ENCODE data around the gene ELF1.
A peak's percentile ranks its signal among the peaks of the same experiment; 100 is the strongest.

The ELF1 gene

DNA sequence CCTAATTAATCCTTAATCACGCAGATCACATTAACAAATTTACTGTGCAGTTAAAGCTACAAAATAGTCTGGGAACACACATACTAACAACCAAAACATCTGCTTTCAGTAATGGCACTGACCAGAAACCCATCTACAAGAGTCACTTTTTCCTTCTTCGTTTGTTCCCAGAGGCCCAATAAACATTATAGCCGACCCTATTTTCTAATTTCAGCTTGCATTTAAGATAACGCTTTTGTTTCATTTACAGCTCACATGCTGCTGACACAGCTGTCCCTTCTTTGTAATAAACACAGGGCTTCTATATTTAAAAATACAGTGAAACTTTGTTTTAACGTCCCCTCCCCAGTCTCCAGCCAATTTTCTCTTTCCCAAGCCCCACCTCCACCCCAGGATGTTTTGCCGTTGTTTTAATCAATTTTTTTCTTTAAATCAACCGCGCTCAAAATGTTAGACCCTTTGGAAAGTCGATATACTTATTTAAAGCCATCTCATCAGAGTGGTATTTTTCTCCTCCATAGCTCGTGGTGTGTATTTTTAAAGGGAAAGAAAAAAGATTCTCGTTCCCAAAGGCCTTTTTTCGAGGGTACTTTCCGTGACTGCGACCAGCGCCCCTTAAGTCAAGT is 40.5 kb upstream of the ELF1 start:
- Histone ChIP-seq H2BK15ac (ENCODE audit: low read length) (peak overlapping the region; percentile 58), H3K4me2 (ENCODE audit: insufficient read depth, low read length, poor library complexity, severe bottlenecking) (peak overlapping the region; percentile 66), H3K4me3 (ENCODE audit: low read length in 2 of 2) (peak overlapping the region; percentile 82 to 95), H3K36me3 (replicated peaks in 1 of 2; ENCODE audit: control insufficient read depth in 2 of 2, insufficient read depth in 2 of 2, low read length in 2 of 2) (peaks cover 0 to 16% of the 10 kb centered on the region in 2 donors), H2AFZ (ENCODE audit: low read length) (peak overlapping the region; percentile 96), H2AK5ac (ENCODE audit: low read depth, low read length) (no peak overlapping the region), H3K14ac (ENCODE audit: low read length) (no peak overlapping the region), H3K27me3 (ENCODE audit: control insufficient read depth in 3 of 3, insufficient read depth in 3 of 3, low read depth in 1 of 3, low read length in 3 of 3) (no peaks in the 10 kb centered on the region), H2BK12ac (ENCODE audit: low read length) (no peak overlapping the region), H3K9me3 (replicated peaks in 1 of 2; ENCODE audit: control insufficient read depth in 2 of 2, insufficient read depth in 1 of 2, low read depth in 1 of 2, low read length in 2 of 2) (no peaks in the 10 kb centered on the region), H3K27ac (replicated peaks; ENCODE audit: low read length) (peak overlapping the region; percentile 96), H2BK5ac (ENCODE audit: low read length) (peak overlapping the region; percentile 92), H4K91ac (ENCODE audit: low read depth, low read length, poor library complexity) (no peak overlapping the region), H3K79me1 (ENCODE audit: low read depth, low read length) (no peaks in the 10 kb centered on the region), H3K4me1 (ENCODE audit: control insufficient read depth in 2 of 2, insufficient read depth in 1 of 2, low read depth in 1 of 2, low read length in 2 of 2) (peaks cover 1 to 3% of the 10 kb centered on the region in 2 donors), H4K8ac (ENCODE audit: low read depth, low read length) (peak overlapping the region; percentile 92), H2BK120ac (ENCODE audit: low read depth, low read length) (no peak overlapping the region), H3K18ac (ENCODE audit: low read length) (peak overlapping the region; percentile 99), H3K4ac (ENCODE audit: low read length) (no peak overlapping the region), H3K23ac (ENCODE audit: low read depth, low read length, poor library complexity) (no peak overlapping the region), H3K9ac (ENCODE audit: low read depth, low read length, poor library complexity) (no peak overlapping the region)
- WGBS, 2 donors (ENCODE audit: extremely low coverage in 2 of 2, insufficient read length in 2 of 2, insufficient replicate concordance in 1 of 2): no CpG with 5 or more reads among the region's 15 CpGs
- DNase-seq (ENCODE audit: low spot score): no peak

DNA sequence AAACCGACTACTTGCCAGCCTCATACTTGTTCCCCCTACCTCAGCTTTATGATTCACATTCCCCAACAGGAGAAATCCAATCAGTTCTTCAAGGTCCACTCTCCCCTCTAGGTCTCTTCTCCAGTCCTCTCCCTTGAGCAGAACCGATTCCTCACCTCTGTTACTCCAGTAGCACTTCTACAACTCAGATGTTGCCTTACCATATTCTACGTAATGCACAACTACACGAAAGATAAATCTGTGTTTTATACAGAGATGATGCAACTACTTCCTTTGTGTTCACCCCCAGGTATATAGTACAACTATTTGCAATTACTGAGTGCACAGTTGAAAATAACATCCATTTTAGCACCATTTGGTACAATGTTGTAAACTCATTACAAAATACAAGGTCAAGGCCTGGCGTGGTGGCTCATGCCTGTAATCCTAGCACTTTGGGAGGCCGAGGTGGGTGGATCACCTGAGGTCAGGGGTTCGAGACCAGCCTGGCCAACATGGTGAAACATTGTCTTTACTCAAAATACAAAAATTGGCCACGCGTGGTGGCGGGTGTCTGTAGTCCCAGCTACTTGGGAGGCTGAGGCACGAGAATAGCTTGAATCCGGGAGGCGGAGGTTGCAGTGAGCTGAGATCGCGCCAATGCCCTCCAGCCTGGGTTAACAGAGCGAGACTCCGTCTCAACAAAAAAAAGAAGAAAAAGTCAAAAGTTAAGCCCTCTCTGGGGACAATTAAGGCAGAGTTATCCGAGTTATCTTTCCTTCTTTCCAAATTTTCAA is 39.4 kb upstream of the ELF1 start:
- H4K8ac ChIP-seq (ENCODE audit: low read depth, low read length): no peak overlapping the region
- H3K18ac ChIP-seq (ENCODE audit: low read length): no peak overlapping the region
- H4K91ac ChIP-seq (ENCODE audit: low read depth, low read length, poor library complexity): no peak overlapping the region
- H2BK15ac ChIP-seq (ENCODE audit: low read length): no peak overlapping the region
- H2AFZ ChIP-seq (ENCODE audit: low read length): peak overlapping the region; percentile 96
- H3K4me2 ChIP-seq (ENCODE audit: insufficient read depth, low read length, poor library complexity, severe bottlenecking): no peak overlapping the region
- H2AK5ac ChIP-seq (ENCODE audit: low read depth, low read length): no peak overlapping the region
- whole genome bisulfite sequencing, 2 donors (ENCODE audit: extremely low coverage in 2 of 2, insufficient read length in 2 of 2, insufficient replicate concordance in 1 of 2): no CpG with 5 or more reads among the region's 18 CpGs
- no peak for DNase-seq (ENCODE audit: low spot score)
- peaks cover 0 to 5% of the 10 kb centered on the region in 2 donors for H3K36me3 ChIP-seq (replicated peaks in 1 of 2; ENCODE audit: control insufficient read depth in 2 of 2, insufficient read depth in 2 of 2, low read length in 2 of 2)
- H3K9ac ChIP-seq (ENCODE audit: low read depth, low read length, poor library complexity): no peak overlapping the region
- H3K23ac ChIP-seq (ENCODE audit: low read depth, low read length, poor library complexity): no peak overlapping the region
- no peak overlapping the region for H3K27ac ChIP-seq (replicated peaks; ENCODE audit: low read length)
- no peak overlapping the region for H2BK5ac ChIP-seq (ENCODE audit: low read length)
- H3K27me3 ChIP-seq (ENCODE audit: control insufficient read depth in 3 of 3, insufficient read depth in 3 of 3, low read depth in 1 of 3, low read length in 3 of 3): no peaks in the 10 kb centered on the region
- no peak overlapping the region for H3K4ac ChIP-seq (ENCODE audit: low read length)
- H3K4me3 ChIP-seq (ENCODE audit: low read length in 2 of 2): peak overlapping the region in 1 of 2 donors; percentile 82
- H2BK120ac ChIP-seq (ENCODE audit: low read depth, low read length): no peak overlapping the region
- H3K9me3 ChIP-seq (replicated peaks in 1 of 2; ENCODE audit: control insufficient read depth in 2 of 2, insufficient read depth in 1 of 2, low read depth in 1 of 2, low read length in 2 of 2): no peaks in the 10 kb centered on the region
- H2BK12ac ChIP-seq (ENCODE audit: low read length): no peak overlapping the region
- H3K14ac ChIP-seq (ENCODE audit: low read length): no peak overlapping the region
- H3K4me1 ChIP-seq (ENCODE audit: control insufficient read depth in 2 of 2, insufficient read depth in 1 of 2, low read depth in 1 of 2, low read length in 2 of 2): peaks cover 1 to 3% of the 10 kb centered on the region in 2 donors
- no peaks in the 10 kb centered on the region for H3K79me1 ChIP-seq (ENCODE audit: low read depth, low read length)

DNA sequence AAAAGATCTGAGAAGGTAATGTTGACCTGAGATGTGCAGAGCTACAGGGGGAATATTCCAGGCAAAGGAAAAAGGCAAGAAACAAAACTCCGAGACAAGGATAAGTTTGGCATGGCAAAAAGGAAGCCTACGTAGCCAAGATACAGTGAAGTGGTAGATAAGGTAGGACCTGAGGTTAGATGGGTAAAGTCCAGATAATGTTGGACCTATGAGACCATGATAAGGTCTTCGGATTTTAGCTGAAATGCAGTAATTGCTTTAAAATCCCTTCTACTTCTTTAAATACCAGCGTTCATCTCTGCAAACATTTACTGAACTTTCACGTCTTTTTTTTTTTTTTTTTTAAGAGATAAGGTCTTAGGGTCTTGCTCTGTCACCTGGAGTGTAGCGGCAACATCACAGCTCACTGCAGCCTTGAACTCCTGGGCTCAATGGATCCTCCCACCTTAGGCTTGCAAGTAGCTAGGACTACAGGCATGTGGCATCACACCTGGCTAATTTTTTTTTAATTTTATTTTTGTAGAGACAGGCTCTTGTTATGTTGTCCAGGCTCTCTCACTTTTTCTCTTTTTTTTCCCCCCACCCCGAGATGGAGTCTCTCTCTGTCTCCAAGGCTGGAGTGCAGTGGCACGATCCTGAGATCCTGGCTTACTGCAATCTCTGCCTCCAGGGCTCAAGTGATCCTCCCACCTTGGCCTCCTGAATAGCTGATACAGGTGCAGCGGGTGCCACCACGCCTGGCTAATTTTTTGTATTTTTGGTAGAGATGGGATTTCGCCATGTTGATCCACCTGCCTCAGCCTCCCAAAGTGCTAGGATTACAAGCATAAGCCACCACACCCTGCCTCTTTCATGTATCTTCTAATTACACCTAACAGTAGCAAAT is 38.0 kb upstream of the ELF1 start:
- Histone ChIP-seq H2BK5ac (ENCODE audit: low read length) (no peak overlapping the region), H3K18ac (ENCODE audit: low read length) (no peak overlapping the region), H4K8ac (ENCODE audit: low read depth, low read length) (no peak overlapping the region), H3K9ac (ENCODE audit: low read depth, low read length, poor library complexity) (no peak overlapping the region), H3K4me3 (ENCODE audit: low read length in 2 of 2) (no peak overlapping the region), H3K79me1 (ENCODE audit: low read depth, low read length) (no peaks in the 10 kb centered on the region), H4K91ac (ENCODE audit: low read depth, low read length, poor library complexity) (no peak overlapping the region), H2BK12ac (ENCODE audit: low read length) (no peak overlapping the region), H2AFZ (ENCODE audit: low read length) (no peak overlapping the region), H3K4ac (ENCODE audit: low read length) (no peak overlapping the region), H3K14ac (ENCODE audit: low read length) (no peak overlapping the region), H3K4me2 (ENCODE audit: insufficient read depth, low read length, poor library complexity, severe bottlenecking) (no peak overlapping the region), H3K27ac (replicated peaks; ENCODE audit: low read length) (no peak overlapping the region), H3K9me3 (replicated peaks in 1 of 2; ENCODE audit: control insufficient read depth in 2 of 2, insufficient read depth in 1 of 2, low read depth in 1 of 2, low read length in 2 of 2) (no peaks in the 10 kb centered on the region), H2AK5ac (ENCODE audit: low read depth, low read length) (no peak overlapping the region), H2BK15ac (ENCODE audit: low read length) (no peak overlapping the region), H3K27me3 (ENCODE audit: control insufficient read depth in 3 of 3, insufficient read depth in 3 of 3, low read depth in 1 of 3, low read length in 3 of 3) (no peaks in the 10 kb centered on the region), H3K36me3 (replicated peaks in 1 of 2; ENCODE audit: control insufficient read depth in 2 of 2, insufficient read depth in 2 of 2, low read length in 2 of 2) (no peaks in the 10 kb centered on the region), H2BK120ac (ENCODE audit: low read depth, low read length) (no peak overlapping the region), H3K23ac (ENCODE audit: low read depth, low read length, poor library complexity) (no peak overlapping the region), H3K4me1 (ENCODE audit: control insufficient read depth in 2 of 2, insufficient read depth in 1 of 2, low read depth in 1 of 2, low read length in 2 of 2) (peaks cover 0 to 1% of the 10 kb centered on the region in 2 donors)
- no CpG with 5 or more reads among the region's 11 CpGs for WGBS, 2 donors (ENCODE audit: extremely low coverage in 2 of 2, insufficient read length in 2 of 2, insufficient replicate concordance in 1 of 2)
- no peak for DNase-seq (ENCODE audit: low spot score)

DNA sequence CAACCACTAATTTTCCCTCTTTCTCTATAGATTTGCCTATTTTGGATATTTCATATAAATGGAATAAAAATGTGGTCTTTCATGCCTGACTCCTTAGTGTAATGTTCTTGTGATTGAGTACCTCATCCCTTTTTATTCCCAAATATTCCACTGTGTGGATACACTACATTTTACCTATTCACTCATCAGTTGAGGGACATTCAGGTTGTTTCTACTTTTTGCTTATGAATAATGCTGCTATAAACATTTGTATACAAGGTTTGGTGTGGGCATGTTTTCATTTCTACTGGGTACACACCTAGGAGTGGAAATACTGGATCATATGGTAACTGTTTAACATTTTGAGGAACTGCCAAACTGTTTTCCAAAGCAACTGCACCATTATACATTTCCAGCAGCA is 37.1 kb upstream of the ELF1 start:
- Histone ChIP-seq H3K9me3 (replicated peaks in 1 of 2; ENCODE audit: control insufficient read depth in 2 of 2, insufficient read depth in 1 of 2, low read depth in 1 of 2, low read length in 2 of 2) (no peaks in the 10 kb centered on the region), H3K27me3 (ENCODE audit: control insufficient read depth in 3 of 3, insufficient read depth in 3 of 3, low read depth in 1 of 3, low read length in 3 of 3) (no peaks in the 10 kb centered on the region), H2BK5ac (ENCODE audit: low read length) (no peak overlapping the region), H3K4me1 (ENCODE audit: control insufficient read depth in 2 of 2, insufficient read depth in 1 of 2, low read depth in 1 of 2, low read length in 2 of 2) (peaks cover 0 to 1% of the 10 kb centered on the region in 2 donors), H3K79me1 (ENCODE audit: low read depth, low read length) (no peaks in the 10 kb centered on the region), H4K8ac (ENCODE audit: low read depth, low read length) (no peak overlapping the region), H3K4me3 (ENCODE audit: low read length in 2 of 2) (no peak overlapping the region), H3K14ac (ENCODE audit: low read length) (no peak overlapping the region), H3K9ac (ENCODE audit: low read depth, low read length, poor library complexity) (no peak overlapping the region), H3K4ac (ENCODE audit: low read length) (no peak overlapping the region), H3K27ac (replicated peaks; ENCODE audit: low read length) (no peak overlapping the region), H4K91ac (ENCODE audit: low read depth, low read length, poor library complexity) (no peak overlapping the region), H2BK15ac (ENCODE audit: low read length) (no peak overlapping the region), H3K4me2 (ENCODE audit: insufficient read depth, low read length, poor library complexity, severe bottlenecking) (no peak overlapping the region), H3K36me3 (replicated peaks in 1 of 2; ENCODE audit: control insufficient read depth in 2 of 2, insufficient read depth in 2 of 2, low read length in 2 of 2) (no peaks in the 10 kb centered on the region), H2BK12ac (ENCODE audit: low read length) (no peak overlapping the region), H2AFZ (ENCODE audit: low read length) (no peak overlapping the region), H3K18ac (ENCODE audit: low read length) (no peak overlapping the region), H3K23ac (ENCODE audit: low read depth, low read length, poor library complexity) (no peak overlapping the region), H2BK120ac (ENCODE audit: low read depth, low read length) (no peak overlapping the region), H2AK5ac (ENCODE audit: low read depth, low read length) (no peak overlapping the region)
- no peak for DNase-seq (ENCODE audit: low spot score)

Measured in neuronal stem cell (in vitro differentiated cells).